KOPT-K1 (cell line): ENCODE measurements around the gene ANKRD24.
"Not testable (repeated sequence)": the region's sequence is repeated elsewhere in the genome, so short reads cannot be mapped to it uniquely, and the experiment has no call there.

Experiments used
- H3K27ac ChIP-seq: fragments of 200-600 bp; sonication (generic); 2 replicates; pipeline ENCODE4 v1.5.1; 2016; ENCODE audit warnings: antibody characterized with exemption, mild to moderate bottlenecking, low read depth, low read length; ENCODE audit not compliant: poor library complexity, severe bottlenecking
- H3K36me3 ChIP-seq: fragments of 200-600 bp; sonication (generic); 2 replicates; pipeline ENCODE4 v1.5.1; 2017; ENCODE audit warnings: antibody characterized with exemption, mild to moderate bottlenecking, low read length, moderate library complexity; ENCODE audit not compliant: insufficient read depth
- H3K9me3 ChIP-seq: fragments of 200-600 bp; sonication (generic); 2 replicates; pipeline ENCODE4 v1.5.1; 2017; ENCODE audit warnings: antibody characterized with exemption, low read length, mild to moderate bottlenecking; ENCODE audit not compliant: insufficient read depth, poor library complexity, severe bottlenecking

ANKRD24 gene

DNA sequence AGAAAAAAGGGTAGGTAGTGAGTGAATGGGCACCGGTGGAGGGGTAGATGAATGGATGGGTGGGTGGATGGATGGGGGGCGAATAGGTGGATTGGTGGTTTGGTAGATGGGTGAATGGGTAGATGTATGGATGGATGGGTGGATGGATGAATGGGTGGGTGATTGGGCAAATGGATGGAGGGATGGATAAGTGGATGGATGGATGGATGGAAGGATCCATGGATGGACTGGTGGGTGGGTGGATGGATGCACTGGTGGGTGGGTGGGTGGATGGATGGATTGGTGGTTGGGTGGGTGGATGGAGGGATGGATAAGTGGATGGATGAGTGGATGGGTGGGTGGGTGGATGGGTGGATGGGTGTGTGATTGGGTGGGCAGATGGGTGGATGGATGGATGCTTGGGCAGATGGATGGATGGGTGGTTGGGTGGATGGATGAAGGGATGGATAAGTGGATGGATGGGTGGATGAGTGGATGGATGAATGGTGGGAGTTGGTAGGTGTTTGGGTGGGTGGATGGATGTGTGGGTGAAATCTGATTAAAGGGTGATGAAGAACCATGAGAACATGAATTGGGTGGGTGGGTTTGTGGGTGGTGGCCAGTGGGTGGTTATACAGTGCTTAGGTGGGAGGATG is 2.3 kb downstream of the ANKRD24 start:
- H3K9me3 ChIP-seq: no peaks in the 10 kb centered on the region
- no peak overlapping the region for H3K27ac ChIP-seq
- H3K36me3 ChIP-seq: peaks cover 8% of the 10 kb centered on the region; the same call in 1 of the 2 replicates

GRCh38 chr19:4185413-4186086 is 3.1 kb downstream of the ANKRD24 start:
- Histone ChIP-seq H3K36me3 (0 out of 2 replicates have a peak, but pooled peaks cover 1% of the 10 kb centered on the region), H3K27ac (no peak overlapping the region), H3K9me3 (no peaks in the 10 kb centered on the region)

GRCh38 chr19:4186087-4186993 is 3.9 kb downstream of the ANKRD24 start:
- Histone ChIP-seq H3K27ac (no peak overlapping the region), H3K9me3 (no peaks in the 10 kb centered on the region), H3K36me3 (no peaks in the 10 kb centered on the region)

DNA sequence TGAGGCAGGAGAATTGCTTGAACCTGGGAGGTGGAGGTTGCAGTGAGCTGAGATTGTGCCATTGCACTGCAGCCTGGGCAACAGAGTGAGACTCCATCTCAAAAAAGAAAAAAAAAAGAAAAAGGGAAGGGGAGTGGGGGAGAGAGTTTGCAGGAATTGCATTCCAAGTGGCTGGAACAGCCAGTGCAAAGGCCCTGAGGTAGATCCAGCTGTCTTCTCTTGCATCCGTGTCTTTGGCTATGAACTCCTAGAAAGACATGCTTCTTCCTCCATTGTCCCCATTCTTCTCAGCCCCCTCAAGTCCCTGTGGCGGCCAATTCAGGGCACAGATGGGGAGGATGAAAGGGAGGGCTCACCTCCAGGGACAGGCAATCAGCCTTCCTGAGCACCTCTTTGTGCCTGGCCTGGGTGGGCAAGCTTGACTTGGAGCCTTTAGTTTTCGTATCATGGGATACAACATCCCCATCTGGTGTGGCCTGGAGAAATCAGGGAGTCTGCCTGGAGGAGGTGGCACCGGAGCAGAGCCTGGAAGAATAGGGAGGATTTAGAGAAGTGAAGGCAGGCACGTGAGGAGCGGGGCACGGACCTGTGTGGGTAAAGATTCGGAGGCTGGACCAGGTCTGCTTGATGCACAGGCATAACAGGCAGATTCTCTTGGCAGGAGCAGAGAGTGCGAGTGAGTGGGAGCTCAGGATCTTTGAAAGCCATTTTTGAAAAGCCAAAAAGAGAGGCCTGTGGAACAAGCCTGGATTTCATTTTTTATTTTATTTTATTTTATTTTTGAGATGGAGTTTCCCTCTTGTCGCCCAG is 5.0 kb downstream of the ANKRD24 start:
- Histone ChIP-seq H3K27ac (no peak overlapping the region), H3K36me3 (no peaks in the 10 kb centered on the region), H3K9me3 (no peaks in the 10 kb centered on the region)

DNA sequence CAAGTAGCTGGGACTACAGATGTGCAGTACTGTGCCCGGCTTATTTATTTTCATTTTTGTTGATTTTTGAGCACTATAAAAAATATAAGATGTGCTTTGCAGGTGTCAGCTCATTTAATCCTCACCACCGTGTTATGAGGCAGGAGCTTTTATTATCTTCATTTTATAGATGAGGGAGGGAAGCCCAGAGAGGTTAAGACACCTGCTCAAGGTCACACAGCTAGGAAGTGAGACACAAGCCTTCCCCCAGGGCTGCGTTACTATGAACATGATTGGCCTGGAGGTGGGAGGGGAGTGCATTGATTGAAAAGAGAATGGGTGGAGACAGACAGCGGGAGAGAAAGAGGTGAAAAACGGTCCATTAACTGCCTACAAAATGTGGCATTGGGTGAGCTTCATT is 7.2 kb downstream of the ANKRD24 start:
- Histone ChIP-seq H3K36me3 (no peaks in the 10 kb centered on the region), H3K27ac (no peak overlapping the region), H3K9me3 (no peaks in the 10 kb centered on the region)

DNA sequence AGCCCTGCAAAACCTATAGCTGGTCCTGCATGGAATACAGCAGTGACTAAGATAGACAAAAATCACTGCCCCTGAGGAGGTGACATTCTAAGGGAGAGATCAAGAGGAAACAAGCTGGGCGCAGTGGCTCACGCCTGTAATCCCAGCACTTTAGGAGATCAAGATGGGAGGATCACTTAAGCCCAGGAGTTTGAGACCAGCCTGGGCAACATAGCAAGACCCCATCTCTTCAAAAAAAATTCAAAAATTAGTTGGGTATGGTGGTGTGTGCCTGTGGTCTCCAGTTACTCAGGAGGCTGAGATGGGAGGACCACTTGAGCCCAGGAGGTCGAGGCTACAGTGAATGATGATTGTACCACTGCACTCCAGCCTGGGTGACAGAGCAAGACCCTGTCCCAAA is 10.0 kb downstream of the ANKRD24 start:
- not testable (repeated sequence) for H3K9me3 ChIP-seq, H3K36me3 ChIP-seq, H3K27ac ChIP-seq

DNA sequence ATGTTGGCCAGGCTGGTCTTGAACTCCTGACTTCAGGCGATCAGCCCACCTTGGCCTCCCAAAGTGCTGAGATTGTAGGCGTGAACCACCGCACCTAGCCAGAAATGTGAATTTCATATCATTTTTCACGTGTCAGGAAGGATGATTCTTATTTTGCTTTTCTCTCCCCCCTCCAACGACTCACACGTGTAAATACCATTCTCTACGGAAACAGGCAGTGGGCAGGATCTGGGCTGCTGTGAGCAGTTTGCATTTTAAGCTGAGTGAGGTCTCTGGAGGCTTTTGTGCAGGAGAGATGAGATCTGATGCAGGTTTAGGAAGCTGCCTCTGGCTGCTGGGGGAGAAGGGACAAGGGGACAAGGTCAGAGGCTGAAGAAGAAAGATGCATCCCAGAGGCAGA is 11.9 kb downstream of the ANKRD24 start:
- Histone ChIP-seq H3K27ac (no peak overlapping the region), H3K36me3 (no peaks in the 10 kb centered on the region), H3K9me3 (peaks cover 8% of the 10 kb centered on the region)

DNA sequence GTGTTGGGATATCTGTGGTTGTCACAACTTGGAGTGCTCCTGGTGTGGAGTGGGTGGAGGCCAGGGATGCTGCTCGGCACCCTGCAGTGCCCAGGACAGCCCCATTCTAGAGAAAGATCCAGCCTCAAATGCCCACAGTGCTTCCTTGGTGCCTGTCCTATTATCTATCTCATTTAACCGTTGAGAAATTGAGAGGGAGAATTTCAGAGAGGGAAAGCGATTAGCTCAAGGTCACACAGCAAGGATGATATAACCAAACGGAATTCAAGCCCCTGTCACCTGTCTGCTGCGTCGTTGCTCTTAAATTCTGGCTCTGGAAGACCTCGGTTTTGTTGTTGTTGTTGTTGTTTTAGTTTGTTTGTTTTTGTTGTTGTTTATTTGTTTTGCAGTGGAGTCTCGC is 13.5 kb downstream of the ANKRD24 start:
- Histone ChIP-seq H3K36me3 (no peaks in the 10 kb centered on the region), H3K27ac (no peak overlapping the region), H3K9me3 (peaks cover 8% of the 10 kb centered on the region)

DNA sequence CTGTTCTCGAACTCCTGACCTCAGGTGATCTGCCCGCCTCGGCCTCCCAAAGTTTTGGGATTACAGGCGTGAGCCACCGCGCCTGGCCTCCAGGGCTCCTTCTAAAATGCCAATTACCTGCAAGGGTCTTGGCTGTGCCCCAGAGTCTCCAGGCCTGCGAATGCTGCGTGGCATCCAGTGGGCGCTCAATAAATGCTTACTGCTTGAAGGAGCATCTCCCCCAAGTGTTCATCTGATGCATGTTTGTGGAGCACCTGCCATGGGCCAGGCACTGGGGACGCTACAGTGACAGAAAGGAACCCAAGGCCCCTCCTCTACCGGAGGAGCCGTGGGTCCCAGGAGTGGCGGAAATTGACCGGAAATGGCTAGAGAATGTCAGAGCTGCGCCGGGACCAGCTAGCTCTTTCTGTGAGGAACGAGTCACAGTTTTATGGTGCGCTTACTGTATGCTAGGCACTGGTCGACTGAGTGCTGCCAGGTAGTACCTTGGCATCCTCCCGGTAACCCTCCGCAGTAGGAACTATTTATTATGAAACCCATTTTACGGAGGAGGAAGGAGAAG is 14.2 kb downstream of the ANKRD24 start:
- H3K9me3 ChIP-seq: peaks cover 8% of the 10 kb centered on the region
- H3K36me3 ChIP-seq: no peaks in the 10 kb centered on the region
- H3K27ac ChIP-seq: no peak overlapping the region

GRCh38 chr19:4197228-4197624 is 14.7 kb downstream of the ANKRD24 start:
- H3K36me3 ChIP-seq: no peaks in the 10 kb centered on the region
- H3K27ac ChIP-seq: no peak overlapping the region
- peaks cover 8% of the 10 kb centered on the region for H3K9me3 ChIP-seq

GRCh38 chr19:4197625-4198466 is 15.4 kb downstream of the ANKRD24 start:
- Histone ChIP-seq H3K9me3 (peaks cover 8% of the 10 kb centered on the region), H3K36me3 (no peaks in the 10 kb centered on the region), H3K27ac (no peak overlapping the region)

DNA sequence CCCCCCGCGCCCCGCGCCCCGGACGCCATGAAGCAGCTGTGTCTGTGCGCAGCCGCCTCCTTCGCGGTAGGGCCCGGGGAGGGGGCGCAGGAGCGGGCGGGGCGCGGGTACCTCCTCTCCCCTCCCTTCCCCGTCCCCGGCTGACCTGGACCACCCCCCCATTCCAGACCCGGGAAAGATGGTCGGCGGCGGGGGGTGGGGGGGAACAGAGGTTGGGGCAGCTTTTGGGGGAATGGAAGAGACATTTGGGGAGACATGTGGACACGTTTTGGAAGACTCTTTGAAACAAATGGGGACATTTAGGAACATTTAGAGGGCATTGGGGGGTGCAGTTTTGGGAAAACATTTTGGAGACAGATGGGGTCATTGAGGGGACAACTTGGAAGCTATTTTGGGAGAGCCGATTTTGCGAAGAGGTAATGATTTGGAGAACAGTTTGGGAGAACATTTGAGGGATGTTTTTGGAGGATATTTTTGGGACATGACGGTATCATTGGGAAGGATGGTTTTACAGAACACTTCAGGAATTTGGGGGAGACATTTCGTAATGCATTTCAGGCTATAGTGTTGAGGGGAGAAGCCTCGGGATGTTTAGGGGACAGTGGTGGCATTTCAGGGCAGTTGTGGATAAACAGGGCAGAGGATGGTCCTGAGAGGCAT is 16.1 kb downstream of the ANKRD24 start:
- H3K36me3 ChIP-seq: no peaks in the 10 kb centered on the region
- H3K9me3 ChIP-seq: peaks cover 8% of the 10 kb centered on the region
- H3K27ac ChIP-seq: no peak overlapping the region

GRCh38 chr19:4199699-4200293 is 17.3 kb downstream of the ANKRD24 start:
- Histone ChIP-seq H3K27ac (no peak overlapping the region), H3K9me3 (peaks cover 8% of the 10 kb centered on the region), H3K36me3 (no peaks in the 10 kb centered on the region)
